ENCODE measurements around the gene GPR75. TPM values are rescaled to one million over a fixed set of nuclear protein-coding genes. Genes with fewer than 3 reads are reported as not detected.

Gene GPR75
- total and polyA plus RNA-seq, 2 of the 8 experiments (the other 6 are each of a cell fraction or from before 2014, with no cell fraction given), result 3.5 to 4.3 TPM

DNA sequence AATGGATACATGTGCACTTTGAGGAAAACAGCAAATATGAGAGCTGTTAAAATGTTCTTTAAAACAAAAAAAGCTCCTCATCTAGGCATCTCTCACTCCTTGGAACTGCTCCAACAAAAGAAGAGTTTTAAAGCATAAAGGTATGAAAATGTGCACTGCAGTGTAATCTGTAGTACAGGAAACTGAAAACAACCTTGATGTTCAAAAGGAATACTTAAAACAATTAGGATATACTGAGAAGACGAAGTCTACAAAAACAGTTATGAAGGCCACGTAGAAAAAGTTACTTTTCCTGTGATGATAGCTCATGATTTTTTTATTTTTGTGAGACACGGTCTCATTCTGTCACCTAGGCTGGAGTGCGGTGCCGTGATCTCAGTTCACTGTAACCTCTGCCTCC is 2.1 kb upstream of the GPR75 start (continued):
- TF ChIP-seq RFX5 (IDR thresholded peaks at IDR 0.05; ENCODE audit: borderline replicate concordance, low read depth, low read length), result no peak
- TF ChIP-seq CTBP2 (IDR thresholded peaks at IDR 0.05; ENCODE audit: borderline replicate concordance, insufficient read depth, insufficient read length, low read length), result no peak
- TF ChIP-seq HDAC6 (IDR thresholded peaks at IDR 0.05; ENCODE audit: low read depth, low read length), result no peak

Data from H1 (cell line).